ENCODE measurements around the gene TLE2. TPM values are rescaled to one million over a fixed set of nuclear protein-coding genes. Genes with fewer than 3 reads are reported as not detected.
"Not testable (repeated sequence)": the region's sequence is repeated elsewhere in the genome, so short reads cannot be mapped to it uniquely, and the experiment has no call there.

Gene TLE2
- total RNA-seq, 8 experiments from 2014 or later: 0.13 to 11.8 (median 4.4) TPM; not detected in 2

DNA sequence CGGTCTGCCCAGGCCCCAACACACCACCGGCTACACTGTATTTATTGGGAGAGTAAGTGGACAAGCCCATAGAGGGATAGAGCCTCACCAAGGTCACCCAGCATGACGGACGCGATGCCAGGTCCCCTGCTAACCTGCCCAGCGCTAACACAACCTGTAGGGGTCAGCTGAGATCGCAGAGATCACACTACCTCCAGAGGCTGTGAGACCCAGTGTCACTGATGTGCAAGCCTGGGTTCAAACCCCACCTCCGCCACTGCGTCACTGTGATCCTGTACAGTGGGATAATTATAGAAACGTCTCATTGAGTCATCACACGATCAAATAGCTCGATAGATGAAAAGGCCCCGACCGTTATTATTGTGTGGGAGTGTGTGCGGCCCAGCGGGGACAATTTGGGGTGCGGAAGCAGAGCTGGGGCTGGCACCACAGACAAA lies 10.6 kb upstream of the TLE2 start:
- Histone ChIP-seq H3K4me1 (replicated peaks in 1 of 2) (peaks cover 9 to 18% of the 10 kb centered on the region in 2 donors), H3K27ac (no peak overlapping the region), H3K4me3 (no peak overlapping the region)
- in situ Hi-C loops (cut with MboI; ENCODE audit: low pct_unique_long_range_greater_than_20kb in 2 of 9, low sequenced_read_pairs in 9 of 9, unreplicated experiment in 9 of 9): no loop called here
- ATAC-seq (replicated peaks in 6 of 8): no peak
- WGBS, 10 experiments: 34 to 87% (median 71%) methylated on average over 1 to 10 of the region's 17 CpGs; no CpG with 5 or more reads in 1 of the 10 experiments

- no peak overlapping the region for H3K4me3 ChIP-seq
- H3K27ac ChIP-seq: no peak overlapping the region
- H3K4me1 ChIP-seq (replicated peaks in 1 of 2): peaks cover 11 to 24% of the 10 kb centered on the region in 2 donors
- in situ Hi-C loops (cut with MboI; ENCODE audit: low pct_unique_long_range_greater_than_20kb in 2 of 9, low sequenced_read_pairs in 9 of 9, unreplicated experiment in 9 of 9): no loop called here
- 49 to 100% (median 63%) methylated on average over 1 to 3 of the region's 5 CpGs; no CpG with 5 or more reads in 3 of the 10 experiments for WGBS, 10 experiments
- ATAC-seq (replicated peaks in 6 of 8): no peak
These were observed 10.0 kb upstream of the TLE2 start for GRCh38 chr19:3039125-3039524.

- peaks cover 11 to 24% of the 10 kb centered on the region in 2 donors for H3K4me1 ChIP-seq (replicated peaks in 1 of 2)
- ATAC-seq (replicated peaks in 6 of 8): no peak
- no peak overlapping the region for H3K4me3 ChIP-seq
- H3K27ac ChIP-seq: no peak overlapping the region
- in situ Hi-C loops (cut with MboI; ENCODE audit: low pct_unique_long_range_greater_than_20kb in 2 of 9, low sequenced_read_pairs in 9 of 9, unreplicated experiment in 9 of 9): no loop called here
- 50 to 85% (median 75%) methylated on average over 1 to 4 of the region's 5 CpGs; no CpG with 5 or more reads in 5 of the 10 experiments for WGBS, 10 experiments
These were observed 9.1 kb upstream of the TLE2 start for GRCh38 chr19:3038214-3038613.

GRCh38 chr19:3036977-3037544 lies 8.0 kb upstream of the TLE2 start:
- H3K4me3 ChIP-seq; ATAC-seq (replicated peaks in 6 of 8); in situ Hi-C loops (cut with MboI; ENCODE audit: low pct_unique_long_range_greater_than_20kb in 2 of 9, low sequenced_read_pairs in 9 of 9, unreplicated experiment in 9 of 9); H3K27ac ChIP-seq: not testable (repeated sequence)
- 72 to 100% (median 82%) methylated on average over 1 to 7 of the region's 14 CpGs; no CpG with 5 or more reads in 3 of the 10 experiments for WGBS, 10 experiments
- peaks cover 5 to 17% of the 10 kb centered on the region in 2 donors for H3K4me1 ChIP-seq (replicated peaks in 1 of 2)

DNA sequence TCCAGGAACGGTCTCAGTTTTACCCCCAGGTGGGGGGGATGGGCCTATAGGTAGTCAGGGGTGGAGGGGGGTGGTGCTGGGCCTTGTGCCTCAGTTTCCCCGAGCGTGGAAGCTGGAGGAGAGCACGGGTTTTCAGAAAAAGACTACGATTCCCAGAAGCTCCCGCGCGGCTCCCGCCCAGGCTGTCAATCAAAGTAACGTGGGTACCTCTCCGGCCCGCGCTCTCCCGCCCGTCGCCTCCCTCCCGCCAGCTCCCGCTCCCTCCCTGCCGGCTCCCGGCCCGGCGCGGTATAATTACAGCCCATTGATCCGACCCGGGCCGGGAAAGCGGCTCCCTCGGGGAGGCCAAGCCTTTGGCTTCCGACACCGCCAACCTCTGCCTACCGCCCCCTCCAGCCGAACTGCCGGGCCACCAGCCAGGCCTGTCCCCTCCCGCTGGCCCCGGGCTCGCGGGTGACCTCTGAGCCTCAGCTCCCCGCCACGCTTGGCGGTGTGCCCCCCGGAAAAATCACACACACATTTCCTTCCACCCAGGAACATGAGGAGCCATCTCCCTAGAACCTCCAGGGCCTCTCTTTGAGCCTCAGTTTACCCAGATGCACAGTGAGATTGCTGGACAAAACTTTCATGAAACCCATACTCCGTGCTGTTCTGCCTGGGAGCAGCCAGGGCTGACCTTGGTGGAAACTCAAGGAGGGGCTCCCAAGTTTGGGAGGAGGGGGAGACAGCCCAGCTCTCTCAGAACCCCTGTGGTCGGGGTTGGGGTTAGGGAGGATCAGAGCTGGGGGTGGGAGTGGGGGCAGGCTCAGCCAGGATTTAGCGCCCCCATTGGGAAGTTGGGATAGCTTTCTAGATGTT lies 7.3 kb upstream of the TLE2 start:
- 0 to 20% methylated on average over 1 to 2 of the region's 44 CpGs; no CpG with 5 or more reads in 8 of the 10 experiments for WGBS, 10 experiments
- H3K4me3 ChIP-seq: peak overlapping the region; percentile 15 to 37 (median 33)
- peak; percentile 70 to 81 (median 74) for ATAC-seq (replicated peaks in 6 of 8)
- peak overlapping the region in 1 of 2 donors; percentile 2 for H3K27ac ChIP-seq
- in situ Hi-C loops (cut with MboI; ENCODE audit: low pct_unique_long_range_greater_than_20kb in 2 of 9, low sequenced_read_pairs in 9 of 9, unreplicated experiment in 9 of 9): no loop called here
- H3K4me1 ChIP-seq (replicated peaks in 1 of 2): peaks cover 5 to 12% of the 10 kb centered on the region in 2 donors

DNA sequence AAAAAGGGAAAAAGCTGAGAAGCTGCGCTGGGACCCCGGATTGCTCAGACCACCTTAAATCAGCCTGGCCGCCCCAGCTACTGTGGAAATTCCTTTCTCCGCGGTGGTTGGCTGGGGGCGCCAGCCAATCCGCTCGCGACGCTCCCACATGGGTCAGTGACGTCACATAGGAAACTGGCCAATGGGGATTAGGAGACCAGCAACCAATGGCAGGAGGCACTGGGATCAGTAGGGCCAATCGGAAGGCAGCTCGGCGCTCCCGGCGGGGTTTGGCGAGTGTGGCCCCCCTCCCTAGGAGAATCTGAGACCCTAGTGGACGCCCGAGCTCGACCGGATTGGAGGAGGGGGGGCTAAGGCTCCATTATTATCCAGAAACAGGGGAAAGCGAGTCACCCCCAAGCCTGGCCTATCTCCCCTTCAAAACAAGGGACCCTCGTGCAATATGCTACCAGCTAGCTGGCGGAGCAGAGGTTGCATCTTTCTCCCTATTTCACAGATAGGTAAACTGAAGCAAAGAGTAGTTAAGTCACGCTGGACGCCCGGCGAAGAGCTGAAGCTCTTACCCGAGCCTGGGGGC lies 6.5 kb upstream of the TLE2 start:
- ATAC-seq (replicated peaks in 6 of 8): peak; percentile 84 to 94 (median 92)
- Histone ChIP-seq H3K4me1 (replicated peaks in 1 of 2) (peaks cover 5 to 12% of the 10 kb centered on the region in 2 donors), H3K4me3 (peak overlapping the region; percentile 15 to 37 (median 33)), H3K27ac (peak overlapping the region in 1 of 2 donors; percentile 2)
- 0 to 3% (median 0%) methylated on average over 1 to 16 of the region's 29 CpGs; no CpG with 5 or more reads in 3 of the 10 experiments for WGBS, 10 experiments
- in situ Hi-C loops (cut with MboI; ENCODE audit: low pct_unique_long_range_greater_than_20kb in 2 of 9, low sequenced_read_pairs in 9 of 9, unreplicated experiment in 9 of 9): no loop called here

- in situ Hi-C loops (cut with MboI; ENCODE audit: low pct_unique_long_range_greater_than_20kb in 2 of 9, low sequenced_read_pairs in 9 of 9, unreplicated experiment in 9 of 9): no loop called here
- Histone ChIP-seq H3K4me1 (replicated peaks in 1 of 2) (peaks cover 5 to 12% of the 10 kb centered on the region in 2 donors), H3K27ac (no peak overlapping the region), H3K4me3 (peak overlapping the region; percentile 7 to 37 (median 31))
- 0 to 74% (median 4%) methylated on average over 1 to 17 of the region's 28 CpGs; no CpG with 5 or more reads in 3 of the 10 experiments for WGBS, 10 experiments
- peak in 2 of 8 experiments; percentile 6 to 9 for ATAC-seq (replicated peaks in 6 of 8)
These were observed 5.8 kb upstream of the TLE2 start for GRCh38 chr19:3034656-3035541.

DNA sequence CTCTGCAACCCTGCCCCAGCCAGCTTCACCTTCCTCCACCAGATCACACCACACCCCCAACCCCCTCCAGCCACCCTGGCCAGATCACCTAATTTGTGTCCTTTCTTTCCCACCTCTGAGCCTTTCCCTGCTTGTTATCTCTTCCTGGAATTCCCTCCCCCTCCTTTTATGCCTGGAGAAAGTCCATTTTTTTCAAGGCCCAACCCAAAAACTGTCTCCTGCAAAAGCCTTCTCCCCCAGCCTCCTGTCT lies 5.3 kb upstream of the TLE2 start:
- no peak overlapping the region for H3K27ac ChIP-seq
- no peak overlapping the region for H3K4me3 ChIP-seq
- peaks cover 5 to 12% of the 10 kb centered on the region in 2 donors for H3K4me1 ChIP-seq (replicated peaks in 1 of 2)
- ATAC-seq (replicated peaks in 6 of 8): no peak
- in situ Hi-C loops (cut with MboI; ENCODE audit: low pct_unique_long_range_greater_than_20kb in 2 of 9, low sequenced_read_pairs in 9 of 9, unreplicated experiment in 9 of 9): no loop called here

GRCh38 chr19:3033595-3034405 lies 4.7 kb upstream of the TLE2 start:
- no peak for ATAC-seq (replicated peaks in 6 of 8)
- H3K27ac ChIP-seq: no peak overlapping the region
- 37 to 70% (median 45%) methylated on average over 2 to 4 of the region's 11 CpGs; no CpG with 5 or more reads in 6 of the 10 experiments for WGBS, 10 experiments

DNA sequence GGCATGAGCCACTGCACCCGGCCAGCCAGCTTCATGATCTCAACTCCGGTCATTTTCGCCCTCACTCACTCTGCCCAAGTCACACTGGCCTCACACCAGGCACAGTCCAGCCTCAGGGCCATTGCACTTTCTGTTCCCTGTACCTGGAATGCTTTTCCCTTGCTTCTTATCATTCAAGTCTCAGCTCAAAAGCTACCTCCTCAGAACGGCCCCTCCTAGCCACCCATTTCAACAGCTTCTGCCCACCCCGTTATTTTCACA lies 2.5 kb upstream of the TLE2 start:
- no peak overlapping the region for H3K27ac ChIP-seq
- WGBS, 10 experiments: 40 to 70% (median 50%) methylated on average over 1 to 5 of the region's 5 CpGs; no CpG with 5 or more reads in 2 of the 10 experiments
- peaks cover 5 to 16% of the 10 kb centered on the region in 2 donors for H3K4me1 ChIP-seq (replicated peaks in 1 of 2)
- no peak for ATAC-seq (replicated peaks in 6 of 8)
- H3K4me3 ChIP-seq: no peak overlapping the region
- in situ Hi-C loops (cut with MboI; ENCODE audit: low pct_unique_long_range_greater_than_20kb in 2 of 9, low sequenced_read_pairs in 9 of 9, unreplicated experiment in 9 of 9): no loop called here

More at GRCh38 chr19:3033595-3034405, 4.7 kb upstream of the TLE2 start:
- peaks cover 5 to 14% of the 10 kb centered on the region in 2 donors for H3K4me1 ChIP-seq (replicated peaks in 1 of 2)
- in situ Hi-C loops (cut with MboI; ENCODE audit: low pct_unique_long_range_greater_than_20kb in 2 of 9, low sequenced_read_pairs in 9 of 9, unreplicated experiment in 9 of 9): no loop called here
- no peak overlapping the region for H3K4me3 ChIP-seq

DNA sequence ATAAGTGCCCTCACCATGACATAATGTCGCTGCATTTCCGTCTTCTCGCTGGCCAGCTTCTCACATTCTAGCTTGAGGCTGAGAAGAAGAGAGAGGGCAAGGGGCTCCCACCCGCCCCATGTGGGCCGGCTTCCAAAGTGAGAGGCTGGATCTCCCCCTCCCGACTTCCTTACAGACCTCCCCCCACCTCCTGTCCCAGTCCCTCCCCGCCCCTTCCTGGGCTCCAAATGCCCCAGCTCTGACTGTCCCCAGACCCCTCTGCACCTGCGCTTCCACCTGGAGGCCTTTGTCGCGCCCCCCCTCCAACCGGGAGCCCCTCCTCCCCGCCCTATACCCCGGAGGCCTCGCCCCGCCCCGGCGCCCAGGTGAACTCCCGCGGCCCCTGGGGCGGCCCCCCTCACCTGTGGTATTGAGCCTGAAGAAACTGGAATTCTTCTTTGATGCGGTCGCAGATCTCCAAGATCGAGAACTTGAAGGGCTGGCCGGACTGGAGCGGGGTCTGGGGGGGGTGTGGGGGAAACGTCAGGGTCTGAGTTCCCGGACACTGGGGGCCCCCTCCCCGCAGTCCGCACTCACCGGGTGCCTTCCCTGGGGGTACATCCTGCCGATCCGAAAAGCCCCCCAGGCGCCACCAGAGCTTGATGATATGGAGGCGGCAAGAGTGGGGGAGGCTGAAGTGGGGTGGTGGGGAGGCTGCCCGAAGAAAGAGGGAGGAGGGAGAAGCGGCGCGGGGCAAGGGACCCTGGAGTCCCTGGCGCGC lies 595 bp downstream of the TLE2 start:
- Histone ChIP-seq H3K4me1 (replicated peaks in 1 of 2) (peaks cover 0 to 15% of the 10 kb centered on the region in 2 donors), H3K27ac (no peak overlapping the region), H3K4me3 (peak overlapping the region in 4 of 5 donors; percentile 15 to 33 (median 26))
- ATAC-seq (replicated peaks in 6 of 8): peak in 5 of 8 experiments; percentile 15 to 47 (median 21)
- no CpG with 5 or more reads among the region's 40 CpGs for WGBS, 10 experiments
- in situ Hi-C loops (cut with MboI; ENCODE audit: low pct_unique_long_range_greater_than_20kb in 2 of 9, low sequenced_read_pairs in 9 of 9, unreplicated experiment in 9 of 9): no loop called here
